Liver (tissue), 10 donors: ENCODE data around the gene DOCK10. TPM values are rescaled to one million over a fixed set of nuclear protein-coding genes. Genes with fewer than 3 reads are reported as not detected.

Source experiments
- DNase-seq: peaks from one replicate; pipeline ENCODE4 v3.0.0-alpha.2; 2017; ENCODE audit warnings: low spot score
- H3K27ac ChIP-seq, 2 donors: one replicate each; pipeline ENCODE4 v1.7.0; 2013; ENCODE audit warnings: inconsistent platforms in 2 of 2, low read length in 2 of 2, control low read depth in 1 of 2, low read depth in 1 of 2, mild to moderate bottlenecking in 1 of 2
- H3K27me3 ChIP-seq, 4 donors: one replicate each; pipeline versions ENCODE4 v1.6.1 to v1.7.0; 2013; ENCODE audit warnings: low read length in 3 of 4, inconsistent platforms in 1 of 4, mild to moderate bottlenecking in 1 of 4, moderate library complexity in 1 of 4; ENCODE audit not compliant: control insufficient read depth in 4 of 4, insufficient read depth in 4 of 4
- H3K36me3 ChIP-seq, 4 donors: one replicate each; pipeline versions ENCODE4 v1.6.1 to v1.7.0; 2013; ENCODE audit warnings: low read length in 3 of 4, mild to moderate bottlenecking in 3 of 4, low read depth in 1 of 4, moderate library complexity in 1 of 4; ENCODE audit not compliant: control insufficient read depth in 4 of 4, insufficient read depth in 3 of 4
- H3K4me1 ChIP-seq, 4 donors: one replicate each; pipeline versions ENCODE4 v1.6.1 to v1.7.0; 2013; ENCODE audit warnings: low read length in 3 of 4, mild to moderate bottlenecking in 3 of 4, moderate library complexity in 1 of 4; ENCODE audit not compliant: control insufficient read depth in 4 of 4, insufficient read depth in 4 of 4
- H3K4me3 ChIP-seq, 3 donors: one replicate each; pipeline versions ENCODE4 v1.6.1 to v1.7.0; 2013; ENCODE audit warnings: low read length in 3 of 3, control low read depth in 1 of 3, low read depth in 1 of 3, mild to moderate bottlenecking in 1 of 3
- H3K9ac ChIP-seq, 2 donors: one replicate each; pipeline ENCODE4 v1.7.0; 2013; ENCODE audit warnings: low read length in 2 of 2, mild to moderate bottlenecking in 2 of 2, moderate library complexity in 2 of 2, control low read depth in 1 of 2, low read depth in 1 of 2
- H3K9me3 ChIP-seq, 4 donors: one replicate each; pipeline versions ENCODE4 v1.6.1 to v1.7.0; 2013; ENCODE audit warnings: low read length in 3 of 4; ENCODE audit not compliant: control insufficient read depth in 4 of 4
- EGR1 ChIP-seq, 2 donors: IDR thresholded peaks; 2 replicates each; pipeline ENCODE4 v1.6.1; 2016 to 2018; ENCODE audit warnings: antibody characterized with exemption in 2 of 2, low read depth in 2 of 2
- FOXA2 ChIP-seq: IDR thresholded peaks from 2 replicates; pipeline ENCODE4 v1.6.1; 2016; ENCODE audit warnings: antibody characterized with exemption
- HNF4A ChIP-seq, 2 donors: conservative IDR thresholded peaks; 2 replicates each; pipeline ENCODE4 v1.6.1; 2016; ENCODE audit warnings: antibody characterized with exemption in 2 of 2, mild to moderate bottlenecking in 2 of 2
- REST ChIP-seq: IDR thresholded peaks from 2 replicates; pipeline ENCODE4 v1.6.1; 2016; ENCODE audit warnings: antibody characterized with exemption, mild to moderate bottlenecking
- TAF1 ChIP-seq: conservative IDR thresholded peaks from 2 replicates; pipeline ENCODE4 v1.6.1; 2016; ENCODE audit warnings: antibody characterized with exemption, mild to moderate bottlenecking
- YY1 ChIP-seq: IDR thresholded peaks from 2 replicates; pipeline ENCODE4 v1.6.1; 2016; ENCODE audit warnings: antibody characterized with exemption, mild to moderate bottlenecking
- WGBS: extraction: QIAGEN DNeasy Blood & Tissue Kit; methylation state at CpG from one replicate; pipeline ENCODE4 v1.1.7; 2013; 5-methylcytosine and 5-hydroxymethylcytosine counted together
- polyA plus RNA-seq, 2 donors: library from polyadenylated mRNA; stranded (reverse) in 1 of 2; unstranded in 1 of 2; fragments of 200-250 nt in 1 of 2; fragments of >200 nt in 1 of 2; fragmentation: Nextera tagmentation in 1 of 2; extraction: Ambion mirVana in 1 of 2; gene quantifications; one replicate each; pipeline versions ENCODE4 v1.2.1 to v1.2.3, GENCODE V29; 2013 to 2015
- small RNA-seq: library from RNA; depleted of rRNA; stranded (forward); fragments of <200 nt; gene quantifications from one replicate; pipeline ENCODE3, GENCODE V24; 2014
- total RNA-seq, 2 donors: library from RNA; depleted of rRNA; stranded (reverse); fragments of >200 nt; gene quantifications; one replicate each; pipeline ENCODE4 v1.2.3, GENCODE V29; 2014
- donor health status: healthy.
- donor health status: healthy.
- donor health status: healthy.
- donor health status: healthy.
- donor health status: healthy.

The DOCK10 gene
- total and polyA plus RNA-seq, 4 donors, result 1.2 to 15.3 (median 6.8) TPM

GRCh38 chr2:224716201-224716600, 326.1 kb downstream of the DOCK10 start, which contains the start of gene CCDC195:
Gene CCDC195 (minus strand): TSS chr2:224716365. CDS start chr2:224716365, 0 bp downstream.
- Histone ChIP-seq H3K27me3 (no peaks in the 10 kb centered on the region), H3K9ac (no peak within 1 kb of the TSS), H3K27ac (no peak within 1 kb of the TSS), H3K36me3 (no peaks in the 10 kb centered on the region), H3K4me3 (no peak within 1 kb of the TSS), H3K9me3 (peaks cover 0 to 1% (median 0%) of the 10 kb centered on the region in 4 donors), H3K4me1 (peaks cover 0 to 8% (median 0%) of the 10 kb centered on the region in 4 donors)
- 92% methylated on average over 5 of the region's 5 CpGs for WGBS
- no peak for DNase-seq
- TF ChIP-seq HNF4A (conservative IDR thresholded peaks at IDR 0.05), result no peak
- no peak for TF ChIP-seq REST
- no peak for TF ChIP-seq YY1
- no peak for TF ChIP-seq FOXA2
- TF ChIP-seq EGR1 (IDR thresholded peaks at IDR 0.05; ENCODE audit: low read depth in 2 of 2), result no peak
- no peak for TF ChIP-seq TAF1

Small RNAs within 50 kb of the gene (small RNA-seq; reads per million reads assigned to genes)
- not detected for gene MIR4439
